Heart right ventricle (tissue), 16 donors: ENCODE results near the gene ZSWIM7. TPM values are rescaled to one million over a fixed set of nuclear protein-coding genes. Genes with fewer than 3 reads are reported as not detected.

Source experiments
- ATAC-seq, 8 donors: fragments of 200-7000 bp; cut with Tn5 transposase; one replicate each; pipeline ENCODE4 v1.9.1; 2020; ENCODE audit warnings: mild to moderate bottlenecking in 8 of 8, moderate library complexity in 8 of 8, moderate number of reproducible peaks in 1 of 8
- DNase-seq, 2 donors: peaks; one replicate each; pipeline ENCODE4 v3.0.0-alpha.2; 2020
- H3K27ac ChIP-seq, 10 donors: fragments of 200-600 bp; sonication (generic) in 2 of 10; one replicate each; pipeline versions ENCODE4 v1.5.0 to v1.8.0; 2020 to 2022; ENCODE audit warnings: mild to moderate bottlenecking in 3 of 10
- H3K27me3 ChIP-seq, 7 donors: fragments of 200-600 bp; one replicate each; pipeline ENCODE4 v1.8.0; 2021 to 2022; ENCODE audit warnings: mild to moderate bottlenecking in 2 of 7
- H3K36me3 ChIP-seq, 9 donors: fragments of 200-600 bp; sonication (generic) in 1 of 9; one replicate each; pipeline versions ENCODE4 v1.5.0 to v1.8.0; 2020 to 2022; ENCODE audit warnings: mild to moderate bottlenecking in 2 of 9
- H3K4me1 ChIP-seq, 9 donors: fragments of 200-600 bp; sonication (generic) in 1 of 9; one replicate each; pipeline versions ENCODE4 v1.5.0 to v1.8.0; 2020 to 2022; ENCODE audit warnings: mild to moderate bottlenecking in 4 of 9
- H3K4me3 ChIP-seq, 10 donors: fragments of 200-600 bp; sonication (generic) in 2 of 10; one replicate each; pipeline versions ENCODE4 v1.5.0 to v1.8.0; 2020 to 2022; ENCODE audit warnings: mild to moderate bottlenecking in 7 of 10, moderate library complexity in 2 of 10
- H3K9me3 ChIP-seq, 11 donors: fragments of 200-600 bp in 10 of 11; sonication (generic) in 2 of 11; one replicate each; pipeline versions ENCODE4 v1.5.0 to v1.8.0; 2013 to 2022; ENCODE audit warnings: mild to moderate bottlenecking in 2 of 11, control low read depth in 1 of 11, moderate library complexity in 1 of 11
- WGBS, 2 donors: extraction: QIAGEN DNeasy Blood & Tissue Kit; methylation state at CpG; one replicate each; pipeline ENCODE4 v1.1.7; 2013; ENCODE audit warnings: inconsistent platforms in 1 of 2; 5-methylcytosine and 5-hydroxymethylcytosine counted together
- intact Hi-C, 10 donors: fragments of 100-400 bp; cut with DNase I; formaldehyde crosslinking; loops; one replicate each; pipeline versions ENCODE4 v1.11.1 to v1.14.2; 2022
- long read RNA-seq, 3 donors: library from polyadenylated mRNA; unstranded; transcript quantifications; one replicate each; pipeline ENCODE4 v2.0.0, GENCODE V29; 2020 to 2021
- polyA plus RNA-seq, 2 donors: library from polyadenylated mRNA; stranded (reverse); fragments of 200-250 nt; gene quantifications; one replicate each; pipeline ENCODE4 v1.2.3, GENCODE V29; 2013
- total RNA-seq, 10 donors: library from RNA; stranded (reverse); fragmentation: NEBNext Ultra II Directional in 3 of 10; extraction: Animal tissue kit (Norgen Biotek cat#: 25700) in 3 of 10; gene quantifications; one replicate each; pipeline versions ENCODE4 v1.2.1 to v1.2.4, GENCODE V29; 2021 to 2023
- TF ChIP-seq, protein P1 (sequence below), 9 donors: fragments of 200-600 bp; sonication (generic) in 2 of 9; IDR thresholded peaks; one replicate each; pipeline versions ENCODE4 v1.5.0 to v1.8.0; 2021 to 2022; ENCODE audit warnings: antibody characterized with exemption in 9 of 9, mild to moderate bottlenecking in 5 of 9, moderate library complexity in 1 of 9
- donor health status: Arrhythmogenic right ventricular cardiomyopathy.
- donor health status: ischemic (EF 13 %, LVEDD 7.1; RV severe dilation, severe dysfunction).
- donor health status: healthy with polysubstance abuse.
- donor health status: DM: no; HTN: yes; CAD: no.
- donor health status: DM: no; HTN: no; CAD: no.
- donor health status: ischemic (EF 25% LVEDD 6.9; RV normal size, moderate dysfunction).
- donor health status: ischemic (EF 25% LVEDD 5.7; RV mildly dilated, moderate dysfunction).
- donor health status: healthy.
- donor health status: DM: yes; HTN: yes; CAD: no.
- donor health status: Ischemic cardiomyopathy.
- donor health status: ischemic (EF 35%, LVEDD 5.7; RV mildly dilated, moderate dysfunction).
- donor health status: nonischemic (EF 11% LVEDD 7.7; RV severe dilation, severe dysfunction).
- donor health status: DM: yes; HTN: yes; CAD: no.
- donor health status: PGD.
- donor health status: ischemic (EF 29% LVEDD 5.4; RV normal size, mild dysfunction).
- donor health status: nonischemic (EF 23%, LVEDD 6.1; RV moderate dilation, normal function).

Gene ZSWIM7, protein sequence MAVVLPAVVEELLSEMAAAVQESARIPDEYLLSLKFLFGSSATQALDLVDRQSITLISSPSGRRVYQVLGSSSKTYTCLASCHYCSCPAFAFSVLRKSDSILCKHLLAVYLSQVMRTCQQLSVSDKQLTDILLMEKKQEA
- 10 to 100 TPM; 28.5 to 41.8 (median 34.1) TPM for total RNA-seq
- polyA plus RNA-seq, result 10 to 100 TPM; 33.3 to 50.7 TPM
- long read RNA-seq, donor 1, transcript ZSWIM7-205 (6 exons, 703 nt), result minor isoform, 5 of 26 reads
- long read RNA-seq, donor 1, transcript ZSWIM7-201 (5 exons, 2,008 nt), result major isoform, 11 of 26 reads
- long read RNA-seq, donor 1, partial matches to known transcripts, result 3 of 26 reads
- long read RNA-seq, donor 1, other reads (novel, unspliced or antisense), result 3 of 26 reads
- long read RNA-seq, donor 2, transcript ZSWIM7-201 (5 exons, 2,008 nt), result major isoform, 6 of 13 reads
- long read RNA-seq, donor 2, partial matches to known transcripts, result 0 of 13 reads
- long read RNA-seq, donor 2, other reads (novel, unspliced or antisense), result 4 of 13 reads
- long read RNA-seq, donor 3, transcript ZSWIM7-201 (5 exons, 2,008 nt), result major isoform, 9 of 17 reads
- long read RNA-seq, donor 3, partial matches to known transcripts, result 0 of 17 reads
- long read RNA-seq, donor 3, other reads (novel, unspliced or antisense), result 4 of 17 reads

DNA sequence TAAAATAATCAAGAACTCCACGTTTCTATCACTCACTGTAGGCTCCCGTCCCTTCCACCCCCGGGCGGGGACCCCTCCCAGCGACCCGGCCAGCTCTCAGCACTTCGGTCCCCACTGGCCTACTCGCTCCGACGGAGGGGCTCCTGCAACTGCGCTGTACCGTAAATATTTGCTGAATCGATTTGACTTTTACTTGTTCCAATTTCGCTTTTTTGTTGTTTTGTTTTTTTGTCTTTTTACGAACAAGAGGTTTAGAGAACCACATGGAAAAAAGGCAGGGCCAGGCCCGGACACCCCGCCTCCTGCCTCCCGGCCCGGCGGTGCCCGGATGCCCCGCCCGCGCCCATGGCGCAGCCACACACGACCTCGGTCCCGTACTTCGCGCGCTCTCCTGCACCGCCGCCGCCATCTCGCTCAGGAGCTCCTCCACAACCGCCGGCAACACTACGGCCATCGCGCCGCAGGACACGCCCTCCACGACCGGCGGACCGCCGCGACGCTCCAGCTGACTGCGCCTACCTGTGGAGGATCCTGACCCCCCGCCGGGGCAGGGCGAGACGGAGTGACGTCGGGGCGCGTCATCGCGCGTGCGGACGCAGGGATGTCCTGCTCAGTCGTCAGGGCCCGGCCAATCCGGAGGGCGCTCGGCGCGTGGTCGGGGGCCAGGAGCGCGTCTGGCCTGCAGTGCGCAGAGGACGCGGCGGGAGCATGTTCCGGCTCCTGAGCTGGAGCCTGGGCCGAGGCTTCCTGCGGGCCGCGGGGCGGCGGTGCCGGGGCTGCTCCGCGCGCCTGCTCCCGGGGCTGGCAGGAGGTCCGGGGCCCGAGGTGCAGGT, at the start of gene ZSWIM7, which contains the start of gene TTC19:
ZSWIM7 (minus strand) TSS at position 564 of the 833 bp plus-strand sequence; CDS start at position 454, 110 bp downstream.
TTC19 (plus strand) TSS at position 684 of the 833 bp plus-strand sequence; CDS start at position 709, 25 bp downstream.
- peaks cover 0 to 63% (median 42%) of the 10 kb centered on the region in 9 donors for H3K4me1 ChIP-seq
- ATAC-seq, result peak; percentile 97 to 99 (median 98)
- peaks cover 0 to 3% (median 0%) of the 10 kb centered on the region in 11 donors for H3K9me3 ChIP-seq
- peak within 1 kb of the TSS; percentile 70 to 95 (median 84) for H3K4me3 ChIP-seq
- peaks cover 0 to 60% (median 28%) of the 10 kb centered on the region in 9 donors for H3K36me3 ChIP-seq
- H3K27me3 ChIP-seq, result no peaks in the 10 kb centered on the region
- WGBS, 2 donors, result 0% methylated on average over 73 to 91 of the region's 91 CpGs
- TF ChIP-seq, protein P1, sequence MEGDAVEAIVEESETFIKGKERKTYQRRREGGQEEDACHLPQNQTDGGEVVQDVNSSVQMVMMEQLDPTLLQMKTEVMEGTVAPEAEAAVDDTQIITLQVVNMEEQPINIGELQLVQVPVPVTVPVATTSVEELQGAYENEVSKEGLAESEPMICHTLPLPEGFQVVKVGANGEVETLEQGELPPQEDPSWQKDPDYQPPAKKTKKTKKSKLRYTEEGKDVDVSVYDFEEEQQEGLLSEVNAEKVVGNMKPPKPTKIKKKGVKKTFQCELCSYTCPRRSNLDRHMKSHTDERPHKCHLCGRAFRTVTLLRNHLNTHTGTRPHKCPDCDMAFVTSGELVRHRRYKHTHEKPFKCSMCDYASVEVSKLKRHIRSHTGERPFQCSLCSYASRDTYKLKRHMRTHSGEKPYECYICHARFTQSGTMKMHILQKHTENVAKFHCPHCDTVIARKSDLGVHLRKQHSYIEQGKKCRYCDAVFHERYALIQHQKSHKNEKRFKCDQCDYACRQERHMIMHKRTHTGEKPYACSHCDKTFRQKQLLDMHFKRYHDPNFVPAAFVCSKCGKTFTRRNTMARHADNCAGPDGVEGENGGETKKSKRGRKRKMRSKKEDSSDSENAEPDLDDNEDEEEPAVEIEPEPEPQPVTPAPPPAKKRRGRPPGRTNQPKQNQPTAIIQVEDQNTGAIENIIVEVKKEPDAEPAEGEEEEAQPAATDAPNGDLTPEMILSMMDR (IDR thresholded peaks at IDR 0.05), result peak in 2 of 9 donors; percentile 5 to 30
- peak within 1 kb of the TSS; percentile 85 to 97 (median 94) for H3K27ac ChIP-seq
- intact Hi-C loops, result loop anchor here in 7 of 10 donors (2.0 to 10.0 kb wide), 4 partner anchors 52 to 172 kb away; partner anchors contain the start of gene ADORA2B (in 4 of the 7)
- DNase-seq, result peak; percentile 97 to 98

DNA sequence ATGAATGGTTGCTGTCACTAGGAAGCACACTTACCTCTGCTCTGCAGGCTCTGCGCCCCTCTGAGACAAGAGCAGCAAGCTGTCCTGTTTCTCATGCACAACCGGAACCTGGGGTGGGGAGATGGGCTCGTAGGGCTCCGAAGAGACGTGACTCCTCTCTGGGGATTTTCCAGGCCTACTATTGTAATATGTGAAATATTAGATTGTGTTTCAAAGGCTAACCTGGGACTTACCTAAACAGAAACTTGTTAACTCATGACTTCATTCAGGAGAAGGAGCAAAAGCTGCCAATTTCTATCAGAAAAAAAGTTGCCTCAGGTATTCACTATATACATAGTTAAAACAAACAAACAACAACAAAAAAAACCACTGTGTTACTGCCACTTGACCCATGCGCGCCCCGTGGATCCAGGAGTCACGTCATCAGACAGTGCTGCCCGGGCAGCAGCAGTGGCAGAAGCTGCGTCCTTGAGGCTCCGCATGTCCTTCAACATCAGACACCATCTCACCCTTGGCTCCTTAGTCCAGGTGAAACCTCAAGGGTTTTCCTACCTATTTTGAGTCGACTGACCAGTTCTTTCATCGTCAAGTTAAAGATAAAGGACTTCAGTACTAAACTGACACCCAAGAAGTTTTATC, 49.4 kb upstream of the ZSWIM7 start:
- Histone ChIP-seq H3K36me3 (peaks cover 0 to 97% (median 29%) of the 10 kb centered on the region in 9 donors), H3K4me3 (no peak overlapping the region), H3K4me1 (peaks cover 0 to 14% (median 9%) of the 10 kb centered on the region in 9 donors), H3K27ac (no peak overlapping the region), H3K9me3 (peaks cover 0 to 14% (median 0%) of the 10 kb centered on the region in 11 donors), H3K27me3 (no peaks in the 10 kb centered on the region)
- intact Hi-C loops, result no loop called here
- TF ChIP-seq, protein P1 (IDR thresholded peaks at IDR 0.05), result no peak
- WGBS, 2 donors, result 87 to 89% methylated on average over 14 of the region's 14 CpGs
- DNase-seq, result no peak
- peak in 2 of 8 donors; percentile 39 to 47 for ATAC-seq

DNA sequence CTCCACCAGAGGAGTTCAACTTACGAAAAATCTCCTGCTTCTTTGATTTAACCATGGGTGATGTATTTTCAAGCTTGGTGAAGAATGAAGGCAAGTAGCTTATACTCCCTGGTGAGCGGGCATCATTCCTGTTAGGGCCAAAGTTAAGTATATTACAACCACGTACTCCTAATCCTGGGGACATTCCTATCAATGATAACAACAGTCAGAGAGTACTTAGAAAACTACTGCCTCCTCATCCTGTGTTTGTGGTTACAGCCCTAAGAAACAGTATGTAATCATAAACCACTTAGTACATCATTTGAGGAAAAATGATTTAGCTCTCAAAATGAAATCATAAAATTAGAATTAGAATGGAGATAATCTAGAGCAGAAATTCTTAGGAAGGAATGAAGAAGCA, 47.5 kb upstream of the ZSWIM7 start:
- Histone ChIP-seq H3K36me3 (peaks cover 0 to 100% (median 28%) of the 10 kb centered on the region in 9 donors), H3K9me3 (no peaks in the 10 kb centered on the region), H3K4me3 (no peak overlapping the region), H3K4me1 (peaks cover 0 to 5% (median 2%) of the 10 kb centered on the region in 9 donors), H3K27me3 (no peaks in the 10 kb centered on the region), H3K27ac (no peak overlapping the region)
- ATAC-seq (no peak), DNase-seq (no peak)
- 89% methylated on average over 3 of the region's 3 CpGs for WGBS, 2 donors
- intact Hi-C loops, result no loop called here
- TF ChIP-seq, protein P1 (IDR thresholded peaks at IDR 0.05), result no peak
